Esophagus squamous epithelium (tissue), 5 donors: ENCODE measurements around the gene ESRP2. TPM values are rescaled to one million over a fixed set of nuclear protein-coding genes. Genes with fewer than 3 reads are reported as not detected.
A peak's percentile ranks its signal among the peaks of the same experiment; 100 is the strongest.

Experiments used
- DNase-seq: peaks from one replicate; lab custom pipeline; 2025; lab: John Stamatoyannopoulos, UW
- H3K27ac ChIP-seq, 4 donors: fragments of 200-600 bp; sonication (generic); one replicate each; pipeline ENCODE4 v1.5.1; 2016 to 2019; ENCODE audit warnings: mild to moderate bottlenecking in 1 of 4
- H3K27me3 ChIP-seq, 4 donors: fragments of 200-600 bp; sonication (generic); 1 replicate in 3 of 4; 2 replicates in 1 of 4; pipeline versions ENCODE4 v1.5.1 to v1.6.0; 2017 to 2021; ENCODE audit warnings: antibody characterized with exemption in 1 of 4
- H3K36me3 ChIP-seq, 3 donors: fragments of 200-600 bp; sonication (generic); one replicate each; pipeline ENCODE4 v1.5.1; 2016 to 2019
- H3K4me1 ChIP-seq, 3 donors: fragments of 200-600 bp; sonication (generic); one replicate each; pipeline ENCODE4 v1.5.1; 2017 to 2019
- H3K4me3 ChIP-seq, 4 donors: fragments of 200-600 bp; sonication (generic); 1 replicate in 3 of 4; 2 replicates in 1 of 4; pipeline ENCODE4 v1.5.1; 2016 to 2019; ENCODE audit warnings: mild to moderate bottlenecking in 2 of 4, moderate library complexity in 1 of 4
- H3K9me3 ChIP-seq, 3 donors: fragments of 200-600 bp; sonication (generic); one replicate each; pipeline ENCODE4 v1.5.1; 2016 to 2019
- POLR2A ChIP-seq, 4 donors: fragments of 450-650 bp; IDR thresholded peaks; one replicate each; pipeline ENCODE4 v1.6.1; 2017; ENCODE audit warnings: antibody characterized with exemption in 4 of 4, mild to moderate bottlenecking in 4 of 4, moderate library complexity in 3 of 4
- WGBS, 2 donors: methylation state at CpG; one replicate each; pipeline ENCODE4 v1.1.5; 2018; 5-methylcytosine and 5-hydroxymethylcytosine counted together
- intact Hi-C: fragments of 100-400 bp; cut with DNase I; formaldehyde crosslinking; loops from one replicate; pipeline ENCODE4 v1.15.0; 2022
- total RNA-seq, 4 donors: library from RNA; depleted of rRNA; stranded (reverse); fragments of >200 nt; gene quantifications; one replicate each; pipeline ENCODE4 v1.1.0, GENCODE V29; 2016
- TF ChIP-seq, protein P1 (sequence below), 6 experiments: fragments of 450-650 bp in 4 of 6; fragments of 200-600 bp in 2 of 6; sonication (generic) in 2 of 6; IDR thresholded peaks; one replicate each; pipeline ENCODE4 v1.5.1; 2016 to 2019; ENCODE audit warnings: antibody characterized with exemption in 6 of 6, mild to moderate bottlenecking in 4 of 6, moderate library complexity in 4 of 6
- donor health status: DM: yes; HTN: yes; CAD: no.

The ESRP2 gene
- total RNA-seq, 4 donors from 2014 or later, result 44.6 to 137 (median 118) TPM

DNA sequence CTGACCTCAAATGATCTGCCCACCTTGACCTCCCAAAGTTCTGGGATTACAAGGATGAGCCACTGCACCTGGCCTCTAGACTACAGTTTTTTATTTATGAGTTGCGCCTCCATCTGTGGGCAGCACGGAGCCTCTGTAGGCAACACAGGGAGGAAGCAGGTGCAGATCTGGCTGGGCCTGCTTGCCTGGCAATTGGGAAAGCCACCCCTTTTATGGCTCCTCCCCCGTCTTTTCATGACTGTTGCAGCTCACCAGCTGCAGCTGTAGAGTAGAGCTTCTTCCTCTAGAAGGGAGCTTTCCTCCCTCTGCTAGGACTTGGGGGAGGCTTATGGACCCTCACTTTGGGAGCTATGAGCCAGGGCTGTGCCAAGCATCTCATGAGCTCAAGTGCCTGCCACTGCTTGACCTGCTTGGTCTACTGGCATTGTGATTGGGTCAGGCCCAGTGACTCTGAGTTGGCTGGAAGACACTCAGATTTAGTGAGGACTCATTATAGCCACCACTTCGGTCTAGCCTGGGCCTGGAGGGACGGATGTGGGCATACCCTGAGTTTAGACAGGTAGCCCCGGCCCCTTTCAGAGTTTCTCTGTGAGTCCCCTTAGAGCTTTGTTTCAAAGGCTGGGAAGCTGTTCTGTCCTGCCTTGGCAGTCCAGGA, 21.5 kb upstream of the ESRP2 start:
- Histone ChIP-seq H3K4me3 (no peak overlapping the region), H3K27me3 (no peaks in the 10 kb centered on the region), H3K36me3 (peaks cover 6 to 84% (median 12%) of the 10 kb centered on the region in 3 donors), H3K9me3 (no peaks in the 10 kb centered on the region), H3K27ac (peak overlapping the region; percentile 38 to 78 (median 50)), H3K4me1 (peaks cover 3 to 21% (median 8%) of the 10 kb centered on the region in 3 donors)
- intact Hi-C loops, result loop anchor here (10.0 kb wide), 1 partner anchor 57 kb away; the partner anchor contains the start of genes PRMT7 and SLC7A6OS
- TF ChIP-seq, protein P1, sequence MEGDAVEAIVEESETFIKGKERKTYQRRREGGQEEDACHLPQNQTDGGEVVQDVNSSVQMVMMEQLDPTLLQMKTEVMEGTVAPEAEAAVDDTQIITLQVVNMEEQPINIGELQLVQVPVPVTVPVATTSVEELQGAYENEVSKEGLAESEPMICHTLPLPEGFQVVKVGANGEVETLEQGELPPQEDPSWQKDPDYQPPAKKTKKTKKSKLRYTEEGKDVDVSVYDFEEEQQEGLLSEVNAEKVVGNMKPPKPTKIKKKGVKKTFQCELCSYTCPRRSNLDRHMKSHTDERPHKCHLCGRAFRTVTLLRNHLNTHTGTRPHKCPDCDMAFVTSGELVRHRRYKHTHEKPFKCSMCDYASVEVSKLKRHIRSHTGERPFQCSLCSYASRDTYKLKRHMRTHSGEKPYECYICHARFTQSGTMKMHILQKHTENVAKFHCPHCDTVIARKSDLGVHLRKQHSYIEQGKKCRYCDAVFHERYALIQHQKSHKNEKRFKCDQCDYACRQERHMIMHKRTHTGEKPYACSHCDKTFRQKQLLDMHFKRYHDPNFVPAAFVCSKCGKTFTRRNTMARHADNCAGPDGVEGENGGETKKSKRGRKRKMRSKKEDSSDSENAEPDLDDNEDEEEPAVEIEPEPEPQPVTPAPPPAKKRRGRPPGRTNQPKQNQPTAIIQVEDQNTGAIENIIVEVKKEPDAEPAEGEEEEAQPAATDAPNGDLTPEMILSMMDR (IDR thresholded peaks at IDR 0.05), result no peak
- TF ChIP-seq POLR2A (IDR thresholded peaks at IDR 0.05), result no peak
- no peak for DNase-seq
- WGBS, 2 donors, result 66 to 87% methylated on average over 5 to 6 of the region's 6 CpGs

DNA sequence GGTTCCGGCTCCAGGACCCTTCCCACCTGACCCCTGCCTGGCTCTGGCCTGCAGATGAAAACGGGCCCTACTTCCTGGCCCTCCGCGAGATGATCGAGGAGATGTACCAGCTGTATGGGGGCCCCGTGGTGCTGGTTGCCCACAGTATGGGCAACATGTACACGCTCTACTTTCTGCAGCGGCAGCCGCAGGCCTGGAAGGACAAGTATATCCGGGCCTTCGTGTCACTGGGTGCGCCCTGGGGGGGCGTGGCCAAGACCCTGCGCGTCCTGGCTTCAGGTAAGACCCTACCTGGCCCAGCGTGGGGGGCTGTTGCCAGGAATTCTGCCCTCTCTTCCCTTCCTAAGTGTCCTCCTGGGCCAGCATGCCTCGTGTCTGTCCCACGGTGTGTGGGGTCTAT, 19.8 kb upstream of the ESRP2 start:
- no peak overlapping the region for H3K27ac ChIP-seq
- H3K36me3 ChIP-seq, result peaks cover 6 to 99% (median 12%) of the 10 kb centered on the region in 3 donors
- no peak for DNase-seq
- no peaks in the 10 kb centered on the region for H3K9me3 ChIP-seq
- no peak for TF ChIP-seq POLR2A (IDR thresholded peaks at IDR 0.05)
- TF ChIP-seq, protein P1 (IDR thresholded peaks at IDR 0.05), result no peak
- 94 to 95% methylated on average over 4 to 10 of the region's 18 CpGs for WGBS, 2 donors
- peaks cover 3 to 15% (median 8%) of the 10 kb centered on the region in 3 donors for H3K4me1 ChIP-seq
- no peak overlapping the region for H3K4me3 ChIP-seq
- intact Hi-C loops, result loop anchor here (10.0 kb wide), 1 partner anchor 59 kb away; the partner anchor contains the start of genes PRMT7 and SLC7A6OS
- no peaks in the 10 kb centered on the region for H3K27me3 ChIP-seq

- WGBS, 2 donors, result 90 to 92% methylated on average over 2 to 4 of the region's 4 CpGs
- Histone ChIP-seq H3K4me1 (peaks cover 3 to 15% (median 8%) of the 10 kb centered on the region in 3 donors), H3K9me3 (no peaks in the 10 kb centered on the region), H3K27ac (no peak overlapping the region), H3K4me3 (no peak overlapping the region), H3K27me3 (no peaks in the 10 kb centered on the region), H3K36me3 (peaks cover 0 to 99% (median 13%) of the 10 kb centered on the region in 3 donors)
- intact Hi-C loops, result loop anchor here (10.0 kb wide), 1 partner anchor 61 kb away; the partner anchor contains the start of genes PRMT7 and SLC7A6OS
- TF ChIP-seq, protein P1 (IDR thresholded peaks at IDR 0.05), result no peak
- TF ChIP-seq POLR2A (IDR thresholded peaks at IDR 0.05), result no peak
- DNase-seq, result no peak
Measured at GRCh38 chr16:68253721-68254120, 17.8 kb upstream of the ESRP2 start.

DNA sequence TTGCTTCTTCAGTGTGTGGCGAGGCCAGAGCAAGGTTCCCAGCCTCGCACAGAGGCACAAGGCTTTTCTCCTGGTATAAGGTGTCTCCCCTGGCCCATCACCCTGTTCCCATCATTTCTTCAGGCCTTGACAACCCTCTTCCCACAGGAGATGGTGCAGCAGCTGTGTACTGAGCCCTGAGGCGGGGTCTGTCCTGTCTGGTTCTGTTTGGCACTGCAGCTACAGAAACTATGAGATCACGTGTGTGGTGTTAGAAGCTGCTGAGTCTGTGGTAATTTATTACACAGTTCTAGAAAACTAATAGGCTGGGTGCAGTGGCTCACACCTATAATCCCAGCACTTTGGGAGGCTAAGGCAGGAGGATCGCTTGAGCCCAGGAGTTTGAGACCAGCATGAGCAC, 16.5 kb upstream of the ESRP2 start:
- intact Hi-C loops, result loop anchor here (10.0 kb wide), 1 partner anchor 62 kb away; the partner anchor contains the start of genes PRMT7 and SLC7A6OS
- Histone ChIP-seq H3K36me3 (peaks cover 0 to 86% (median 13%) of the 10 kb centered on the region in 3 donors), H3K27ac (no peak overlapping the region), H3K27me3 (no peaks in the 10 kb centered on the region), H3K4me1 (peaks cover under 1 to 14% (median 4%) of the 10 kb centered on the region in 3 donors), H3K9me3 (no peaks in the 10 kb centered on the region), H3K4me3 (no peak overlapping the region)
- 76 to 88% methylated on average over 3 to 5 of the region's 5 CpGs for WGBS, 2 donors
- no peak for TF ChIP-seq POLR2A (IDR thresholded peaks at IDR 0.05)
- TF ChIP-seq, protein P1 (IDR thresholded peaks at IDR 0.05), result no peak
- DNase-seq, result no peak

GRCh38 chr16:68251832-68252231, 15.9 kb upstream of the ESRP2 start:
- H3K4me1 ChIP-seq, result peaks cover 0 to 14% (median 9%) of the 10 kb centered on the region in 3 donors
- no peaks in the 10 kb centered on the region for H3K27me3 ChIP-seq
- no peak overlapping the region for H3K4me3 ChIP-seq
- no peak overlapping the region for H3K27ac ChIP-seq
- intact Hi-C loops, result loop anchor here (10.0 kb wide), 1 partner anchor 63 kb away; the partner anchor contains the start of genes PRMT7 and SLC7A6OS
- peaks cover 0 to 81% (median 13%) of the 10 kb centered on the region in 3 donors for H3K36me3 ChIP-seq
- no peak for DNase-seq
- WGBS, 2 donors, result 82 to 87% methylated on average over 5 of the region's 5 CpGs
- no peak for TF ChIP-seq POLR2A (IDR thresholded peaks at IDR 0.05)
- TF ChIP-seq, protein P1 (IDR thresholded peaks at IDR 0.05), result no peak
- no peaks in the 10 kb centered on the region for H3K9me3 ChIP-seq
